GM18907 (cell line): ENCODE data around the gene NR4A3.

Source experiments
- ATAC-seq: cut with Tn5 transposase; IDR thresholded peaks from one replicate; pipeline ENCODE4 v1.9.1; 2021; ENCODE audit warnings: mild to moderate bottlenecking, moderate library complexity; ENCODE audit not compliant: unreplicated experiment

Gene NR4A3

DNA sequence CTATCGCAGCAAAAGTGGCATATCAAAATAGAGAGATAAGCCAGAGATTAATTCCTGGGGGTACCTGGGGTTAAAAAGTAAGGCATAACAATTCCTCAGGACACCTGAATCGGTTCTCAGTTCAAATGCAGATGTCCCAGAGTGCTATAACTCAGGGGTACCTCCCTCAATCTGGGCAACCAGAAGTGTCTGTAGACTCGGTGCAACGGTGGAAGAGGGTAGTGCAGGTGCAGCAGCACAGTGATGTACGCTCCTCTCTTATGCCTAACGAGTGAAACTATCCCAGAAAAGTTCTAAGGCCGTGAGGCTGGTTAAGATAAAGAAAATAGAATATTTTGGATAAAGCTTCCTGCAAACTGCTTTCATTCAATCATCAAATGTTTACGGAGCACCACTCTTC, 7.9 kb upstream of the NR4A3 start:
- no peak for ATAC-seq

GRCh38 chr9:99814359-99814758, 7.3 kb upstream of the NR4A3 start:
- no peak for ATAC-seq

GRCh38 chr9:99816392-99816791, 5.3 kb upstream of the NR4A3 start:
- no peak for ATAC-seq

GRCh38 chr9:99818500-99818899, 3.2 kb upstream of the NR4A3 start:
- ATAC-seq: no peak

DNA sequence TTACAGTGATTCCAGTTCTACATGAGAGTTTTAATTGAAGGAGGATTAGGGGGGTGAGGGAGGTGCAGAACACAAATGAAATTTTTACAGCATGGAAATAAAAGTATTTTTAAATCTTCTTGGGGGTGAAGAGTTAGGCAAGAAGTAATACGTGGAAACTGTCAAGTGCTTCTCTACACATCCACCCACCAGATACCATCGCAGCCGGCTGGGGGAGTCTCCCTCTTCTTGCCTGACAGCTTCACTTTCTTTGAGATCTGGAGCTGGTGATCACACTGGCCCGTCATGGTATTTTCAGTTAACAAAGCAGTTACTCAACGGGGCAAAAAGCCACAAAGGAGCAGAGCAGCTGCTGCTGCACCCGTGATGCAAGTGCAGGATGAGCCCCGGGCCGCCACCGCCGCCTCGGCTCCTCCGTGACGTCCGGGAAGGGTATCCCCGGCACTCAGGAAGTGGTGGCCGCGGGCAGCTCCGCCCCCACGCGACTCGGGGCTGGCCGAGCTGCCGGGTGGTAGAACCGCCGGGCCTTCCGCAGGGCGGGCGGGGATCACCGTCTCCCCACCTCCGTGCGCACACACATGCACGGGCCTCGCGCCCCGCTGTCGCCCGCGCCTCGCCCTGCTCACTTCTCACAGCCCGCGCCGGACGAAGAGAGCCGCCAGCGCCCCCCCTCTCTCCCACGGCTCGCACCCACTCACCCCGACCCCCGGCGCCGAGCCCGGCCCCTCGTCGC, 2.4 kb upstream of the NR4A3 start:
- peak; percentile 62 for ATAC-seq

DNA sequence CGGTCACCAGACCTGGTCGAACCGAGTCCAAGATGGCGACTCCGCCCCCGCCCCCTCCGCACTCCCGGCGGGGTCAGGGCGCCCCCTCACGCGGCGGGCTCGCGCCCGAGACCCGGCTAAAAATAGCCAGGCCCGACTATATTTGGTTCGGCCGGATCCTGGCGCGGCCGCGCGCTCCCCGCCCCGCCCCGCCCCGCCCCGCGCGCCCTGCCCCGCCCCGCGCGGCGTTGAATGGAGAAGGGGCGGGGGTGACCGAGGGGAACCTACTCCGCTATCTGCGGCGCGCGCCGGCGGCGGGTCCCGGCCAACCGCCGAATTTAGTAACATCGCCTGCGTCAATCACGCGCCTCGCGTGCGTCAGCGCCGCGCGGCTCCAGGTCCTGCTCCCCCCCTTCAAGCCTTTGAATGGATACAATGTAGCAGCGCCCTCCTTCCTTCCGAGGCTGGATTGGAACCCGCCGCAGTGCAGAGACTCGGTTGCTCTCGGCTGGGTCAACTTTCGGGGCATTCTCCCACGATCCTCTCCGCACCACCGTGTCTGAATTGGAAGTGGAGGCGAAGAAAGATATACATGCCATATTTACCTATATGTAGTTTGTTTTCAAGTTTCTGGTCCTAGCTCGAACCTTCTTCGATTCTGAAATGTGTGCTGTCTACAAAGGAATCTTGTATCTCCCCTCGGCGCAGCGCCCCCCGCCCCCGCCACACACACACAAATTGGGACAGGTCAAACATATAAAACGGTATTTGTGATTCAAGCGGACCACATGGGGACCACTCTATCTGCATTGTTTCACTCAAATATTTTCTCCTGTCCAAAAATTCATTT, 1.6 kb upstream of the NR4A3 start:
- ATAC-seq: peak; percentile 53

DNA sequence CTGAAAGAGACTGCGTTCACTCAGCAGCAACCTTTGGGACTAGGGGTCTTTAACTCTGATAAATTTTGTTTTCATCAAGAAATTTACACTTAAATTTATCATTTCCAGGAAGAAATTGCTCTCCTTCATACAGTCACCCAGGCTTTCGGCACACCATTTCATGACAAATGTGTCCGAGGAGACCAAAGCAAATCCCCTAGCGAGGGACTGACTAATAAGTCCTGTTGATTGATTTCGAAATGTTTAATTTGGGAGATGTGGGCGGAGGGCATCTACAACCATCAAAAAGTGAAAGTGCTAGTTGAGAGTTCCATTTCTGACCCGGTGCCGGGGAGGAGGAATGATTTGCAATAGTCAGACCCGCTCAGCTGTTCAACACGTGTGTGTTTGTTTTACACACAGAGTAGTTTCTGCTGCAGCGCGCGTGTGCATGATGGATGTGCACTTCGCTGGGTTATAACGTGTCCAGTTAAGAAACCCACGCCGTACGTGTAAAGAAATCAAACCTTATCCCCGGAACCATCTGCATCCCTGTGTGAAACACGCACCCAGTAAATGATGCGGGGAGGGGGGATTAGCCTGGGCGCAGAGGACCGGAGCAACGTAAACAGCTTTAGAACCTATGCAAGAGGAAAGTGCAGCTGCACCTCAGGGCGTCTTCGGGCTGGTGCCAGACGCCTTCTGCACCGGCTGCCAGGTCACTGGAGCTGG, 845 bp upstream of the NR4A3 start:
- ATAC-seq: no peak

DNA sequence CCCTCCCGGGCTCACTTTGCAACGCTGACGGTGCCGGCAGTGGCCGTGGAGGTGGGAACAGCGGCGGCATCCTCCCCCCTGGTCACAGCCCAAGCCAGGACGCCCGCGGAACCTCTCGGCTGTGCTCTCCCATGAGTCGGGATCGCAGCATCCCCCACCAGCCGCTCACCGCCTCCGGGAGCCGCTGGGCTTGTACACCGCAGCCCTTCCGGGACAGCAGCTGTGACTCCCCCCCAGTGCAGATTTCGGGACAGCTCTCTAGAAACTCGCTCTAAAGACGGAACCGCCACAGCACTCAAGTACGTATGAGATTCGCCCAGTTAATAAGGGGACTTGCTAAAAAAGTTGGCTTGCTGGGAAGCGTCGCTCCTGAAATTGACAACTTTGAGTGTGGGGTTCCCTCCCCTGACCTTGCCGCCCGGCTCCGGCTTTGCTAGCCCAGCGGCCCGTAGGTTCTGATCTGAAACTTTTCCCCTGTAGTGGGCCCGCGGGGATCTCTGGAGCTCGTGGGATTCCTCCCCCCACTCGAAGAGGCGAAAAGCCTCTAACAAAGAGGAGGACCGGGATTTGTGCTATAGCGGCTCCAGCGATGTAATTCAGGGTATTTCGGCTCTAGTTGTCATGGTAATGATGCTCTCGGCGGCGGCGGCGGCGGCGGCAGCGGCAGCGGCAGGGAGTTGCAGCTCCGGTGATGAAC, 572 bp downstream of the NR4A3 start:
- no peak for ATAC-seq

GRCh38 chr9:99822806-99823591, 1.3 kb downstream of the NR4A3 start:
- no peak for ATAC-seq

GRCh38 chr9:99823681-99824377, 2.1 kb downstream of the NR4A3 start:
- ATAC-seq: no peak

- no peak for ATAC-seq
Measured at GRCh38 chr9:99824378-99825171, 2.9 kb downstream of the NR4A3 start.

- no peak for ATAC-seq
Measured at GRCh38 chr9:99825172-99826046, 3.7 kb downstream of the NR4A3 start.

DNA sequence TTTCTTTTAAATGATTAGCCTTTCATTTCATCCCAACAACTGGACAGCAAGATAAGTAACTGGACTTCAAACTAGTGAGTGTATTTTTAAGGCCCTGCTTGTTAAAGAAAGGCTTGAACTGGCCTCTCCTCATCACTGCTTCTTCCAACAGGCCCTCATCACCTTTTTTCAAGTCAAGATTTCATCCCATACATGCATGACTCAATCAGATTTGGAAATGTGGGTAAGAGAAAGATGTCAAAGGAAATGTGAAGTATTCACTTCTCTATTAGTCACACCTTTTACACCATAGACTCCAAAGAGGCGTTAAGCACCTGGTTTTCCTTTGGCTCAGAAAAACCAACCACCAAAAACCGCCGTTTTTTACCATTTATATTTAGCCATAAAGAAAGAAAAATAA, 4.9 kb downstream of the NR4A3 start:
- ATAC-seq: no peak

DNA sequence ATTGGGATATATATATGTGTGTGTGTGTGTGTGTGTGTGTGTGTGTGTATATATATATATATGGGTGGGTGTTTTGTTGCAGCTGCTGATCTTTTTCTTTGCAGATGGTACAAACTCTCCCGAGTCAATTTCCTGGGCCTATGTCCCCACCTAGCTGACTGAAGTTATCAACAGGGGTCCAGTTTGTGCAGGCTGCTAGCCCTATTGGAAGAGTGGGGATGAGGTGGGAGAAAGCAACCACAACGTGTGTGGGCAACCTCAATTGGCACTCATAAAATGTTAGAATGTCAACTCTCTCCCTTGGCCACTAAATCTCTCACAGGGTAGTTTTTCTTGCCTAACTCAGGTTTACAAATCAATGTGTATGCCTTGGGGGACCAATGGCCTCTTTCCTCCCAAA, 5.6 kb downstream of the NR4A3 start:
- no peak for ATAC-seq

- no peak for ATAC-seq
Measured at GRCh38 chr9:99828054-99828416, 6.3 kb downstream of the NR4A3 start.

DNA sequence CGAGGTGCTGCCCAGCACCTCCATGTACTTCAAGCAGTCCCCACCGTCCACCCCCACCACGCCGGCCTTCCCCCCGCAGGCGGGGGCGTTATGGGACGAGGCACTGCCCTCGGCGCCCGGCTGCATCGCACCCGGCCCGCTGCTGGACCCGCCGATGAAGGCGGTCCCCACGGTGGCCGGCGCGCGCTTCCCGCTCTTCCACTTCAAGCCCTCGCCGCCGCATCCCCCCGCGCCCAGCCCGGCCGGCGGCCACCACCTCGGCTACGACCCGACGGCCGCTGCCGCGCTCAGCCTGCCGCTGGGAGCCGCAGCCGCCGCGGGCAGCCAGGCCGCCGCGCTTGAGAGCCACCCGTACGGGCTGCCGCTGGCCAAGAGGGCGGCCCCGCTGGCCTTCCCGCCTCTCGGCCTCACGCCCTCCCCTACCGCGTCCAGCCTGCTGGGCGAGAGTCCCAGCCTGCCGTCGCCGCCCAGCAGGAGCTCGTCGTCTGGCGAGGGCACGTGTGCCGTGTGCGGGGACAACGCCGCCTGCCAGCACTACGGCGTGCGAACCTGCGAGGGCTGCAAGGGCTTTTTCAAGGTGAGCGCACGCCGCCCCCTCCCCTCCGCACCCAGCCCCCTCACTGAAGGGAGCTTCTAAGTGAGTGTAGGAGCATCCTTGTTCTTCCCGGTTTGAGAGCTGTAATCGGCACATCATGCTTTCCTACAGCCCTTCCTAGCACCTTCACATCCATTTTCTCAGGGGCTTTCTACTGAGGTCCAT, 6.9 kb downstream of the NR4A3 start:
- ATAC-seq: no peak

- no peak for ATAC-seq
Measured at GRCh38 chr9:99831857-99832557, 10.3 kb downstream of the NR4A3 start.
